Myocyte (in vitro differentiated cells): ENCODE results near the gene POU2AF3. TPM values are rescaled to one million over a fixed set of nuclear protein-coding genes. Genes with fewer than 3 reads are reported as not detected.
A peak's percentile ranks its signal among the peaks of the same experiment; 100 is the strongest.
"Not testable (repeated sequence)": the region's sequence is repeated elsewhere in the genome, so short reads cannot be mapped to it uniquely, and the experiment has no call there.

Experiments used
- DNase-seq: peaks from one replicate; pipeline ENCODE4 v3.0.0-alpha.2; 2012; ENCODE audit warnings: low read depth
- total RNA-seq: library from RNA; depleted of rRNA; stranded (reverse); fragments of >200 nt; gene quantifications from 2 replicates; pipeline ENCODE4 v1.2.3, GENCODE V29; 2014

POU2AF3 gene
- total RNA-seq, 1 donor from 2014 or later: not detected

DNA sequence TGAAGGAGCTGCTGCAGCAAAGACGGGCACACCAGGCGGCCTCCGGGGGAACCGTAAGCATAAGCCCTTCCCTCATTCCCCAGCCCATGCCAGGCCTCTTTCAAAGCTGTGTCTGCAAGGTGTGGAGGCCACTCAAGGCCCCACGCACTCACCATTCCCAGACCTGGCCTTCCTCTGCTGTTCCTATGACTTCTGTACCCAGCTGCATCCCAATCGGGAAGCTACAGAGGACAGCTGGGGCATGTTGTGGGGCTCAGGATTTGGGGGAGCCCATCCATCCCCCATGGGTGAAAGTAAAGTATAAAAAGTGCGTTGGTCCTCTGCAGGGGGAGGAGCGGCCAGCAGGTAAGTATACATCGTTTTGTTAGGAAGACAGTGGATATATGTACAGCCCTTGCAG lies 2.2 kb downstream of the POU2AF3 start:
- DNase-seq: no peak

DNA sequence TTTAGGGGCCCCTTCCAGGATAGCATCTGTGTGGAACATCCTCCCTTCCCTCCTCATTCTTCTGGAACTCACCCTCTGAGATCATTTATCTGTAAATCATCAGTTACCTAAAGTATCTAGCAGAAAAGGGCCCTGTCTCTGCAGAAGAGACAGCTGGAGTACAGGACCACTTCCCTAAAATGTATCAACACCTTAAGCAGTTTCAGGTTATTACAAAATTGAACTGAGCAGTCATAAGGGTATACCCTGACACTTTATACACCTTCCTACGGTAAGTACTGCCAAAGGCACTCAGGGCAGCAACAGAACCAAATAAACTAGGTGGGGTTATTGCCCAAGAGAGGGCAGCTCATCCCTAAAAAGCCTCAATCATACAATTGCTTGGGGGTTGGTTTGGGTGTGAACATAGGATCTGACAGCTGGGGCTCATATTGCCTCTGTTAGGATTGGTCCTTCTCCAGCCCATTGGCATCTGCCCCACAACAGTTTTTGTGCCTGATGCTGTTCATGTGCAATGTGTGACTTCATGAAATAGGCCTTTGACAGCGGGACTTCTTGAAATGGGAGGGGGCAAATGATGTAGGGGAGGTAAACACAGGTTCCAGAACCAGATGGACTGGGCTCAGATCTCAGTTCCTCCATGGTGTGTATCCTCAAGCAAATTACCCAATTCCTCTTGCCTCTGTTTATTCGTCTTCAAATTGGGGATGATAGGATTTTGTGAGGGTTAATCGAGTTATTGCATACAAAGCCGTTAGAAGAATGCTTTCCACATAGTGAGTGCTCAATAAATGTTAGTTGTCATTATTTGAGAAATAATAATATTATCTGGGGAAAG lies 2.9 kb downstream of the POU2AF3 start:
- DNase-seq: peak; percentile 70

DNA sequence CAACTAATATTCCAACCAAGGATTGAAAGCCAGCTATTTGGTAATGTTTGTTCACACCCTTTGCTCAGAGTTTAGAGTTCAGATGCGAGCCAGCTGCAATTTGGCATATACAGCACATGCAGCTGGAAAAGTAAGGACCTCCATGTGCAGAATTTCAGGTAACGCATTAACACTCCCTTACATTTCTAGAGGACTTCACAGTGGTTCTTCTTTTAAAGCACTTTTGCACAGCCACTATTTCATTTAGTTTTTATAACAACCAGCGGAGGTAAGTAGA lies 3.4 kb downstream of the POU2AF3 start:
- DNase-seq: no peak

DNA sequence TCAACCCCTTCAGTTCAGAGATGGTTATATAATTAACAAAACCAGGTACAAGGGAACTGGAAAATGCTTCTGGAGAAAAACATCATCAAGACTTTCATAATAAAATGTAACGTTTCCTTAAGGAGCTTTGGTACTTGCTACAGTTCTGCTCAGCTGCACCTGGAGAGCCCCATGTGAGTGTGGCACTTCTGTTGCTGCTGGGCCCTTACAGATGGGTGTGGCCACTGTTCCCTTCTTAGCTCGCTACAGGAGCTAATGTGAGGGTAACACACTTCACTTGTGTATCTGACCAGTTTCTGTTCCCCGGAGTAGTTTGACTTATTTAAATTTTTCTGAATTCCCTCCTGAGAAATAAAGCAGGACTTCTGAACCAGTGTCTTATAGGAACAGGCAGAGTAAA lies 4.0 kb downstream of the POU2AF3 start:
- DNase-seq: no peak

DNA sequence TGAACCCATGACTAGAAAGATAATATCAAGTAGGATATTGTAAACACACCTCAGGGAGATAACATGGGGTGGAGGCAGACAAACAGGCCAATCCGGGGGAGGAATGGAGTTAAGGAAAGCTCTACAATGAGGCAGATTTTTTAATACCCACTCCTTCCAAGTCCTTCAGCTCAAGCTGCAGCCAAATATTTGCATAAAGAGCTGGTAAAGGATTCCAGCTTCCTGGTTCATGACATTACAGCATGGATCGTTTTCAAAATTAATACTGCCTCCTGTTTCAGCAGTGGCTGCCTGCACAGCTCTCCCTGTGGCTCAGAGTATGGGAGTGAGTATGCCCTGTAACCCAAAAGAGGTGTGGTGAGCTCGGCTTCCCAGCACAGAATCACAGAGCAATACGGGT lies 5.1 kb downstream of the POU2AF3 start:
- DNase-seq: no peak

DNA sequence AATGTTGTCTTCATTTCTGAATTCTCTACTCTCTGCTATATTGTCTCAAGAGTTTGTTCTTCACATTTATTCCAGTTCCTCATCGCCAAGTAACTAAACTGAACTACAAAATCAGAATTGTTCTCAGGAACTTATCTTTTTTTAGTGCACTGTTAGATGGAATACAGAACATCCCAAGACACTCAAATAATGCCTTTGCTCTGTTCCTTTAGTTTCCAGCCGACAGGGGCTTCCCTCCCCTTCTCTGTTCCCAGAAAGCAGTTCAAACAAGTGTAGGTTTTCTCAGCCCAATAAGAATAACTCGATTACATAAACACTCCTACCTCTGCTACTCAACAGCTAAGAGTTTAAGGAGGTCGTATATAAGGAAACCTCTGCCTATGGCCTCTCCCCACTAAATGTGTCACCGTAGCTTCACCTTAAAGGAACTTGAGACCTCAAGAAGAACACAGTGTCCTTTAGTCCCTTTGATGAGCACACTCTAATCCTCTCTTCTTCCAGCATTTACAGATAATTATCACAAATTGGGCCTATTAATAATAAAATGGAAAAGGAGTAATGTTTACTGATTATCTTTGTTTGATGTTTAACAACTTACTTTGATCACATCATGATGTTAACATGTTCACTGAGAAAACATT lies 6.9 kb downstream of the POU2AF3 start:
- no peak for DNase-seq

DNA sequence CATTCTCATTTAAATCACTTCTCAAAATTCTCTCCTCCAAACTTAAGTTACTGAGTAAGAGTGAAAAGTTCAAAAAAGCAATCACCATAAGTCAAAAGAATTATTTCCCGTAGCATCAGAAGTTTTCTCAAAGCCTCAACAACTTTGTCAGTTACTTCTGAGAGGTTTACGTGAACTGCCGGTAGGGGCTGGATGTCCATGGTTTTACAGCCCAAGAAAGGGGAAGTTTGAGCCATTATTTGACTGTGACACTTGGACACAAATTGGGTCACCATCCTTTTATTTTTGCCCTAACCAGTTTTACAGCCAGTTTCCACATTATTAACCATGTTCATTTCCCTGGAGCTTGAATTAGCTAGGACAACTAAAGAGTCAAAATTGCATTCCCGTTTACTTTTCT lies 7.5 kb downstream of the POU2AF3 start:
- no peak for DNase-seq

DNA sequence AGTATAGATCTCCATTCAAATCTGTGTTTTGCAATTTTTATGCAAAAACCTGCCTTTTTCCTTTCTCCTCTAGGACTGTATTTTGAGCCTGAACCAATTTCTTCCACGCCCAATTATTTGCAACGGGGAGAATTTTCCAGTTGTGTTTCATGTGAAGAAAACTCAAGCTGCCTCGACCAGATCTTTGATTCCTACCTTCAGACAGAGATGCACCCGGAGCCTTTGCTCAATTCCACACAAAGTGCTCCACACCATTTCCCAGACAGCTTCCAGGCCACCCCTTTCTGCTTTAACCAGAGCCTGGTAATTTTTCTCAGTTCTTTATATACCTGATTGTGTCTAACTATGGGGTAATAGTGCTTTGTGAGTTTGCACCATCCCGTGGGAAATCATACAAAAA lies 8.0 kb downstream of the POU2AF3 start:
- no peak for DNase-seq

DNA sequence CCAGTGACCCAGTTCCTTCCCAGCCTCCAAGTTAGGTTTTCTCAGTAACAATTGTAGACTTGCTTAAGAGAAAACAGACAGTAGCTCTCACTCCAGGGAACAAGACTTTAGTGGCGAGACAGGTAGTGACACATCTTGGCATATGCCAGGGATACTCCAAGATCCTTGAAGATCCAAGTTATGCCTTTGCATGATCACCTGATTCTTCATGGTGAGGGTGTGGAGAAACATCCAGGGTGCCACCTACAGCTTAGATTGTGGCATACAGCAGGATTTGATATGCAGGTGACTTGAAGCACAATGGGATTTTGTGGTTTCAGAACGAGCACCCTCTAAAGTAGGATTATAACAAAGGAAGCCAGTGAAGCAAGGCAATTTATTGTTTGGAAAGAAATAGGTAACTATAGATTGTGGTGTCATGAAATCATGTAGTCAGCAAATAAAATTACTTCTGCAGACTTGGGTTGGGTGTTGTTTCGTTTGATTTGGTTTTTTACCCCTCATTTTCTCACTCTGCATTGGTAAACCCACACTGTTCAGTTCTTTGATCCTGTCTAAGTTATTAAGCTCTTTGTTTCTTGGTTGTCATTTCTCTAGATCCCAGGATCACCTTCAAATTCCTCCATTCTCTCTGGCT lies 9.2 kb downstream of the POU2AF3 start:
- no peak for DNase-seq

DNA sequence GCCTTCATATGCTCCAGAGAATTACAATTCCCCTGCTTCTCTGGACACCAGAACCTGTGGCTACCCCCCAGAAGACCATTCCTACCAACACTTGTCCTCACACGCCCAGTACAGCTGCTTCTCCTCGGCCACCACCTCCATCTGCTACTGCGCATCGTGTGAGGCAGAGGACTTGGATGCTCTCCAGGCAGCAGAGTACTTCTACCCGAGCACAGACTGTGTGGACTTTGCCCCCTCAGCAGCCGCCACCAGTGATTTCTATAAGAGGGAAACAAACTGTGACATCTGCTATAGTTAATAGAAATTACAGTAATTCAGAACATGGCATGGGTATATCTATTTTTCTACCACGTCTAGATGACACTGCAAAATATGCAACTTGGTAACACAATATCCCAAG lies 9.8 kb downstream of the POU2AF3 start:
- peak; percentile 85 for DNase-seq

DNA sequence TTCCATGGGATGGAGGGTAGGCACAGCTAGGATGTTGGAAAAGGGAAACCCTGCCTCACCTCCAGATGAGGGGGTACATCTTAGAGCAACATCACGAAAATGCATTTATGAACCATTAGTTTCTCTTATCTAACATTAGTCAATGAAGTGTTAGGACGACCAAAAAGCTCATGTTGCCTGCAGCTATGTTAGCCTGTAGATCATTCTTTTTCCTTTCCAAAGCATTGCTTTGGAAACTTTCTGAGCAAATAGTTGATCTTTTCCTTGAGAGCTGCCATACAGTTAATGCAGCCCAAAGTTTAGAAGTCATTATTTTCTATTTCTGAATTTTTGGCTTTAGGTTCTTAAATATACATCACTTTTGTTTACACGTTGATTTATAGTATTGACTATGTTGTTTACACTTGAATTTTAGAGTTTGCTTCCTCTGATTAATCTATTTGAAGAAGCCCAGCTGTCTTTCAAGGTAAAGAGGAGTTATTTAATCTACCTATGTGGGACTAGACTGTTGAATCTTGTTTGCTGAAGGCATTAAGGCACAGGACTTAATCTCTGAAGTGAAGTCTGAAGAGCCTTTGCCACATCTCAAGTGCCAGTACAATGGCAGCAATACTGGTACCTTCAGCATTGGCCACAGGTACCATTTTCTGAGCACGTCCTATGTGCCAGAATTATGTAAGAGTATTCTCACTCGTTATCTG lies 11.0 kb downstream of the POU2AF3 start:
- DNase-seq: no peak

DNA sequence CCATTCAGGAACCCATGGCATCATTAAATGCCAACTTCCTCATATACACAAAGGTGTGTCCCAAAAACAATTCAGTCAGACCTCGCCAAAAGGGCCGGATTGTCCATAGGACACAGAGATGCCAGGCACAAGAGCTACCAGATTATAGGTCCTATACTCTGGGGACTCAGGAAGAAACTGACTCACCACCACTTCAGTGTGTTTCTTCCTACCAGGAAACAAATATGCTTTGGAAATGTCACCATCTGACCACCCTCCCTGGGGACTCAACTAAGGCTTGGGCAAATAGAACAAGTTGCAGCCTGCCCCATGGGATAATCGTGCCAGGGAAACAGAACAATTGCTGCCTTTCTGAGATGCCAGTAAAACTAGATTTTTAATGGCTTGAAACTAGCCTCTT lies 11.7 kb downstream of the POU2AF3 start:
- DNase-seq: no peak

DNA sequence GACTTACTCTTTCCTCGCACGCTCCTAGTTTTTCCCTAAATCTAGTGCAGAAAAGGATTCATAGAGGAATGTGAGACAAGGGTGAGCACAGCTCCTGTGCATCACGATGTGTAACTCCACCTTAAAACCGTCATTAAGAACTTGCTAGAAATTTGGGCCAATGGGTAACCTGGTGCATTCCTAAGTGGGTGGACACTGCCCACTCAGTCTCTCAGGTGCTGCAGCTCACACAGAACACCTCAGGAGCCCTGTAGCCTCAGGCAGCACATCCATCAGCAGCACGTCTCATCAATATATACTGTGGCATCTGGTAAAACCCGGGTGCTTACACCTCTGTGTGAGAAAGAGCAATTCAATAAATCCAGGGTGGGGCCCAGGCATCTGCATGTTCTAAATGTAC lies 12.4 kb downstream of the POU2AF3 start:
- no peak for DNase-seq

DNA sequence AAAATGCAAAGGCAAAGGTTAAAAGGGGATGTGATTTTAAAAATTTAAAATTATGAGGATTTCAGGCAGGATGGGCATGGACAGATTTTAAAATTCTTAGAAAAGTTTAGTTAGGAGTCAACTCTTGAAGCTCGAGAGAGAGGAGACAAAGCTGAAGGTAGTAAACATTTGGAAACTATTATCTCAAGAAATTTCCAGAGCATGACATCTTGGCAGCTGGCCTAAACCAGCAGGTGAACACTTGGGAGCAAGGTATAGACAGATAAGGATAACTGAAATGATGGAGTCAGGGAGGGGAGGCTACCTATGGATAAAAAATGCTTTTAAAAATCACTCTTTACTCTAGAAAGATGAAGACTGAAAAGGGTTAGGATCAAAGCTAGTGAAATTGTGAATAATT lies 13.7 kb downstream of the POU2AF3 start:
- DNase-seq: no peak

DNA sequence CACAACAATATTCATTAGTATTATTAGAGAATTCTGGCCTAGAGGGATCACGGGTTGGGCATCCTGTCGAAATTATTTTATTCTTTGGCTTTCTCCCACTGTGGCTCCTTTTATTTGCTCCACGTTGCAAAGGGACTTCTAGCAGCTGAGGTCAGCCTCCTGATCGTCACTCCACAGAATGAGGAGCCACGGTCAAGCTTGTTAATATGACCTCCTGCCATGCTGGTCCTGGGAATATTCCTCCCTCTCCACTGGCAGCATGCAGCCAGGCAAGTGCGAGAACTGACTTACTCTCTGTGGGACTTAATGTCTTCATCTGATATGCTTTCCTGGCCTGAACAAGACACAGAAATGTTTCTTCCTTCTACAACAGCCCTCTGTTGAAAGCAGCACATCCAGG lies 20.9 kb downstream of the POU2AF3 start:
- no peak for DNase-seq

DNA sequence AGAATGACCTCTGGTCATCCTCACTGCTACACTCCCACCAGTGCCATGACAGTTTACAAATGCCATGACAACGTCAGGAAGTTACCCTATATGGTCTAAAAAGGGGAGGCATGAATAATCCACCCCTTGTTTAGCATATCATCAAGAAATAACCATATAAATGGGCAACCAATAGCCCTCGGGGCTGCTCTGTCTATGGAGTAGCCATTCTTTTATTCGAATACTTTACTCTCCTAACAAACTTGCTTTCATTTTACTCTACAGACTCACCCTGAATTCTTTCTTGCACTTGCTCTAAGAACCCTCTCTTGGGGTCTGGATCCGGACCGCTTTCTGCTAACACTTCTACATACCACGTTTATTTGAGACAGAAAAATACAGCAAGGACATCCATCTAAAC lies 21.9 kb downstream of the POU2AF3 start:
- not testable (repeated sequence) for DNase-seq

DNA sequence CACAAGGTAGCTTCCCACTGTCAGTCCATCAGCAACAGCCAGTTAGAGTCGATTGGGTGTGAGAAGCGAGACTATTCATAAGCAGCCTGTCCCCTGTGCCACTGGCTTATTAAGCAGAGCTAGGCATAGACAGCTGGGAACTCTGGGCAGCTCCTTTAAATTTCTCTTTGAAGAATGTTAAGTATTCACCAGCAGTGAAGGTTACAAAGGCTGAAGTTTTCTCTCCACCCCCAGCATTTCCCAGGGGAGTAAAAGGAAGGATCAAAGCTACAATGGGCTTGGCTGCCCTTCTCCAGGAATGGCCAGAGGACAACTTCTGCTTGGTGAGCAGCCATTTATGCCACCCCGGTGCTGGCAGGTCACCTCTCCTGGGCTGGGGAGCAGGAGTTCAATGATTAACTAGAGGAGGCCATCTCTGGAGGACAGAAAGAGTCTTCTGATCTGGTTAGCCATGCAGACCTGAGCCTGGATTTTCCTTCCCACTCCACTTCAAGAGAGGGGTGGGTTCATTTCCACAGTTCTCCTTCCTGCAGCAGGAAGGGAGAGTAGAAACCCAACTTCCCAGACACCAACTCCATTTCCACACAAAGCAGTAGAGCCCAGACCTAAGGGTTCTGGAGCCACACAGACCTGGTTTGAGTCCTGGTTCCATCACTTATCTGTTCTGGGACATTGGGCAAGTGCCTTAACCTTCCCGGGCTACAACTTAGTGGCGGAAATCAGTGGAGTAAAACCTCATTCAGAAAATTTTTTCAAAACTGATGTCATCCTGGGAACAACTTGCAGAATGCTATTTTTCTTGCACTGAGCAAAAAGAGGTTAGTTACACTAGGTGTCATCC lies 22.6 kb downstream of the POU2AF3 start:
- peak; percentile 46 for DNase-seq

DNA sequence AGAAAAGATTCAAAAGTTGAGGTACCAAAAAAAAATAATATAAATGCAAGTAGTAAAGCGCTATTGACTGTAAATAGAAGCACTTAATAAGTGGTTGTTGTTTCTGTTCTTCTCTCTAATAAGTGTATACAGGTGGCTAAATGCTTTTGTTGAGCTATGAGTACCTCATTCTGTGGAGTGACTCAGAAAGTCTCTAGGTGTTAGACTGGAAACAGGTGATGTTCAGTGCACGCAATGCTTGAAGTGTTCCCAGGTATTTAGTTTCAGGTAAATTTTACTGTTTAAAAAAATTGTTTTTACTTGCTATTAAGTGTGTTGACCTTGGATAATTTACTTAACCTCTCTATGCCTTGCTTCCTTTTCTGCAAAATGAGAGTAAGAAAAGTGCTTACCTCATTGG lies 24.2 kb downstream of the POU2AF3 start:
- DNase-seq: no peak

DNA sequence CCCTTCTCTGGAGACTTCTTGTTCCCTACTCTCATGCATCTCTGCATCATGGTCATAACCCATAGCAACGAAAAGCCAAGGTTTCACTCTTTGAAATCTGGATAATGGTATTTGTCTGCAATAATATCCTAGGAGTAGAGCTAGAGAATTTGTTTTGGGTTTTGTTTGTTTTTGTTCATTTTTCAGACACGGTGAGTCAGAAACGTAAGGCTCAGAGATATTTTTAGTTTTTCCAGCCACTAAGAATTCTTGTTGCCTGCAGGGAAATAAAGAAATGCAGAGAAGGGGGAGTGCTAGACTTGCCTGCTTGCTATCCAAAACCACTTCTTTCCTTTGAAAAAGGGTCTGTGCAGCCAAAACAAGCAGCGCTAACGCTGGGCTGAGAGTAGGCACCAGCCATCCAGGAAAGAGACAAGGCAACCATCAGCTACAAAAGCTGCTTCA lies 26.0 kb downstream of the POU2AF3 start:
- peak; percentile 22 for DNase-seq

DNA sequence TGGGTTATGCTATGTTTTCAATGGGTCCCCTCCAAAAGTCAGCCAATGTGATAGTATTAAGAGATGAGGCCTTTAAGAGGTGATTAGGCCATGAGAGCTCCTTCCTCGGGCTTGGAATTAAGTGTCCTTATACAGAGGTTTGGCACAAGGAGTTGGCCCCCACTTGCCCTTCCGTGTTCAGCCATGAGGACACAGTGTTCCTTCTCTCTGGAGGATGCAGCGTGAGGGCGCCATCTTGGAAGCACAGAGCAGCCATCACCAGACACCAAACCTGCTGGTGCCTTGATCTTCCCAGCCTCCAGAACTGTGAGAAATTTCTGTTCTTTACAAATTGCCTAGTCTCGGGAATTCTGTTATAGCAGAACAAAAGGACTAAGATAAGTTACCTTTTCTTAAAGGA lies 26.9 kb downstream of the POU2AF3 start:
- DNase-seq: no peak

DNA sequence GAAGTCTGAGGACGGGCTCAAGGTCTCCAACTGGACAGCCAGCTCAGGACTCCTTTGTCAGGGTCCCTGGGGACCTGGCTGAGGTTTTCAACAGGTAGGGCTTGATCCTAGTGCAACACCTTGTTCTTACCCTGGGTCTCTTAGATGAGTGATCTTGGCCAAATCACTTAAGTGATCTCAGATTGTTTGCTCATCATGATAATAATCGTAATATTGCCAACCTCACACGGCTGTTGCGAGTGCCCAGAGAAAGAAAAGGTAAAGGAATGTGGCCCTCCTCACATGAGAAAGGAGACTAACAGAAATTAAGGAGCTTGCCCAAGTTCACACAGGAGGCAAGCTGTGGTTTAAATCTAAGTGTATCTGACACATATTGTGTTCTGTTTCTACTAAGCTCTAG lies 28.5 kb downstream of the POU2AF3 start:
- no peak for DNase-seq
